GM12872 (cell line): ENCODE measurements around the gene RNF213.

ENCODE experiments used
- TF ChIP-seq, protein P1 (sequence below): IDR thresholded peaks from 3 replicates; pipeline ENCODE4 v1.5.1; 2011; ENCODE audit warnings: low read depth, mild to moderate bottlenecking, low read length, moderate library complexity; ENCODE audit not compliant: insufficient read depth

RNF213 gene

DNA sequence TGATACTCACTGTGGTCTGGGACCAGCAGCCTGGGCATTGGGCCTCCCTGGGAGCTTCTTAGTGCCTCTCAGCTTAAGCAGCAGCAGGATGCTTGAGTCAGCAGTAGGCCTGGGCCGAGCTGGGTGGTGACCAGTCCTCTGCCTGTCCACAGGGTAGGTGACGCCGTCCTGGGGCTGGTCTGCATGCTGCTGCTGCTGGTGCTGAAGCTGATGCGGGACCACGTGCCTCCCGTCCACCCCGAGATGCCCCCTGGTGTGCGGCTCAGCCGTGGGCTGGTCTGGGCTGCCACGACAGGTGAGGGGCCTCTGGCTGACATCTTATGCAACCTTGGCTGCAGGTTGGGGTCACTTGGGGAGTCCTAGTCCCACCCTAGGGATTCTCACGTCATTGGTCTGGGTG lies 33.0 kb upstream of the RNF213 start:
- TF ChIP-seq, protein P1, sequence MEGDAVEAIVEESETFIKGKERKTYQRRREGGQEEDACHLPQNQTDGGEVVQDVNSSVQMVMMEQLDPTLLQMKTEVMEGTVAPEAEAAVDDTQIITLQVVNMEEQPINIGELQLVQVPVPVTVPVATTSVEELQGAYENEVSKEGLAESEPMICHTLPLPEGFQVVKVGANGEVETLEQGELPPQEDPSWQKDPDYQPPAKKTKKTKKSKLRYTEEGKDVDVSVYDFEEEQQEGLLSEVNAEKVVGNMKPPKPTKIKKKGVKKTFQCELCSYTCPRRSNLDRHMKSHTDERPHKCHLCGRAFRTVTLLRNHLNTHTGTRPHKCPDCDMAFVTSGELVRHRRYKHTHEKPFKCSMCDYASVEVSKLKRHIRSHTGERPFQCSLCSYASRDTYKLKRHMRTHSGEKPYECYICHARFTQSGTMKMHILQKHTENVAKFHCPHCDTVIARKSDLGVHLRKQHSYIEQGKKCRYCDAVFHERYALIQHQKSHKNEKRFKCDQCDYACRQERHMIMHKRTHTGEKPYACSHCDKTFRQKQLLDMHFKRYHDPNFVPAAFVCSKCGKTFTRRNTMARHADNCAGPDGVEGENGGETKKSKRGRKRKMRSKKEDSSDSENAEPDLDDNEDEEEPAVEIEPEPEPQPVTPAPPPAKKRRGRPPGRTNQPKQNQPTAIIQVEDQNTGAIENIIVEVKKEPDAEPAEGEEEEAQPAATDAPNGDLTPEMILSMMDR = no peak

DNA sequence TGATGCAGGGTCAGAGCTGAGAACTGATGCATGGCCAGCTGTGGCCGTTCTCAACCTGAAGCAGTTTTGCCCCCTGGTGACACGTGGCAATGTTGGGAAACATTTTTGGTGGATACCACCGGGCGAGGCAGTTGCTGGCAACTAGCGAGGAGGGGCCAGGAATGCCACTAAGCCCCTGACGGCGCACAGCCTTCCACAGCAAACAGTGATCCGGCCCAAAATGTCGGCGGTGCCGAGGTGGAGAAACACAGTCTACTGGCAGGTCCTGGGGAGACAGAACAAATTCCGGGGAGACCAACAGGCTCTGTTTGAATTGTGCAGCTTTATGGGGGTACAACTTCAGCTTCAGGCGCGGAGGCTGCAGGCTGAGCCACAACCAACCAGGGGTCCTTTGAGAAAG lies 32.2 kb upstream of the RNF213 start:
- TF ChIP-seq, protein P1 = no peak

DNA sequence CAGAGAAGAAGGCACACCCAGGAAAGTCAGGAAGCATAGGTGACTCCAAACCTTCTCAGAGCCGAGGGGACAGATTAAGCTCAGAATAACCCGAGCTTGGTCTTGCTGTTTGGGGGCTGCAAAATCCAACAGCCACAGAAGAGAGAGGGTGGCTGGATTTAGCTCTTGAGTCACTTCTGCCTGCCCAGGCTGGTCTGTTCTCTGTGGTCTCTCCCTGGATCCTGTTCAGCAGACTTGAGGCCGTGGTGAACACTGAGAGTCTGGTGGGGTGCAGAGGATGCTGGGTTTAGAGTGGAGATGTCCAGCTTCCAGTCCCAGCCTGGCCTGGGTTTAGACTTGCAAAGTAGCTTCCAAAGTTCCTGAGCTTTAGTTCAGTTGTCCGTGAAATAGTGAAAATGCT lies 31.6 kb upstream of the RNF213 start:
- TF ChIP-seq, protein P1 = no peak

DNA sequence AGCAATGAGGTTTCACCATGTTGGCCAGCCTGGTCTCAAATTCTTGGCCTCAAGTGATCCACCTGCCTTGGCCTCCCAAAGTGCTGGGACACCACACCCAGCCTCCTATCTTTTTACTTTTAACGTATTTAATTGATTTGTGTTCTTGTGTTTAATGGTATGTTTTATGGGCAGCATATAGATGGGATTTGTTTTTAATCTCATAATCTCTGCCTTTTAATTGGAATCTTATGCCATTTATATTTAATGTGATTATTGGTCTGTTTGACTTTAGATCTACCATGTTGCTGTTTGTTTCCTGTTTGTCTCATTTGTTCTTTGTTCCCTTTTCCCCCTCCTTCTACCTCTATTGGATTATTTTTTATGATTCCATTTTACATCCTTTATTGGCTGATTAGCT lies 28.2 kb upstream of the RNF213 start:
- TF ChIP-seq, protein P1 = no peak

DNA sequence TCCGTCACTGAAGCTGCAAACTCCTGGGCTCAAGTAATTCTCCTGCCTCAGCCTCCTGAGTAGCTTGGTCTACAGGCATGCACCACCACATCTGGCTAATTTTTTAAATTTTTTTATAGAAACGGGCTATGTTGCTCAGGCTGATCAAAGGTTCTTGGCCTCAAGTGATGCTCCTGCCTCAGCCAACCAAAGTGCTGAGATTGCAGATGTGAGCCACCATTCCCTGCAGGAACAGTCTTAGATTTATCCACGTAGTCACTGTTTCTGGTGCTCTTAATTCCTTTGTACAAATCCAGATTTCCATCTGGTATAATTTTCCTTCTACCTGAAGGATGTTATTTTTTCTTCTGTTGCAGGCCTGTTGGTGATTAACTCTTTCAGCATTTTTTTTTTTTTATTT lies 27.4 kb upstream of the RNF213 start:
- TF ChIP-seq, protein P1 = no peak

DNA sequence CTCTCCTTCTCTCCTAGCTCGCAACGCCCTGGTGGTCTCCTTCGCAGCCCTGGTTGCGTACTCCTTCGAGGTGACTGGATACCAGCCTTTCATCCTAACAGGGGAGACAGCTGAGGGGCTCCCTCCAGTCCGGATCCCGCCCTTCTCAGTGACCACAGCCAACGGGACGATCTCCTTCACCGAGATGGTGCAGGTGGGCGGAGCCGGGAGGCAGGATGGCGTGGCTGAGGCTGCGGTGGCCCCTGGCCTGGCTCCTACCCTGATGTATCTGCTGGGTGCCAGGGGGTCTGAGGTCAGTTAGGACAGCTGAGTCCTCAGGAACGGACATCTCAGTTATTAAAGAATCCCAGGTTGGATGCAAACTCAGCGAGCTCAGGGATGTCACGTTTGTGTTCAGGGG lies 23.7 kb upstream of the RNF213 start:
- TF ChIP-seq, protein P1 = no peak

DNA sequence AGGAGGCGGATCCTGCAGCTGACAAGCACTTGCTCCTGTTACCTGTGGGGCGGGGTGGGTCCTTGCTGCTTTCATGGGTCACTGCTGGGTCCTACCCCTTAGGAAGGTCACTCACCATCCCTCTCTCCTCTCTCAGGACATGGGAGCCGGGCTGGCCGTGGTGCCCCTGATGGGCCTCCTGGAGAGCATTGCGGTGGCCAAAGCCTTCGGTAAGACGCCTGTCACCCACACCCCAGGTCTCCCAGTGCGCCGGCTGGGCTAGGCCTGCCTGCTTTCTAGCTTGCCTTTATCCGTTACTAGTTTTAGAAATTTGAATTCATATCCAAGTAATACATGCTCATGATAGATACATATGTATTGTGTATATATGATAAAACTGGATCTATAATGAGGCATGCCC lies 23.3 kb upstream of the RNF213 start:
- TF ChIP-seq, protein P1 = no peak

DNA sequence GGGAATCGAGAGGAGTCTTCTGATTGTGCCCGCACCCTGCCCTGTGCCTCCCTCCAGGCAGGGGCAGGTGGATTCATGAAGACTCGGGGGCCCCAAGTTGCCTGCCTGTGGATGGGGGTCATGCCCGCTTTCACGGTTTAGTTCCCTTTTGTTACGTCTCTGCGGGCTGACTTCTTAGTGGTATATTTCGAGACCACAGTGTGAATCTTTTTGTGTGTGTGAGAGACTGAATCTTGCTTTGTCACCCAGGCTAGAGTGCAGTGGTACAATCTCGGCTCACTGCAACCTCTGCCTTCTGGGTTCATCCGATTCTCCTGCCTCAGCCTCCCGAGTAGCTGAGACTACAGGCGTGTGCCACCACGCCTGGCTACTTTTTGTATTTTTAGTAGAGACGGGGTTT lies 18.1 kb upstream of the RNF213 start:
- TF ChIP-seq, protein P1 = no peak
